OCI-LY3 (cell line): ENCODE results near the gene CHRM2.

Source experiments
- EZH2phosphoT487 ChIP-seq: fragments of 200-600 bp; shearing (Covaris generic); IDR thresholded peaks from 2 replicates; pipeline ENCODE4 v1.6.1; 2018; ENCODE audit warnings: antibody characterized with exemption, mixed run types, low read depth
- TF ChIP-seq, protein P1 (sequence below): fragments of 200-600, 300-600 bp; sonication (generic); IDR thresholded peaks from 2 replicates; pipeline ENCODE4 v1.5.1; 2014; ENCODE audit warnings: antibody characterized with exemption, low read length, low read depth

DNA sequence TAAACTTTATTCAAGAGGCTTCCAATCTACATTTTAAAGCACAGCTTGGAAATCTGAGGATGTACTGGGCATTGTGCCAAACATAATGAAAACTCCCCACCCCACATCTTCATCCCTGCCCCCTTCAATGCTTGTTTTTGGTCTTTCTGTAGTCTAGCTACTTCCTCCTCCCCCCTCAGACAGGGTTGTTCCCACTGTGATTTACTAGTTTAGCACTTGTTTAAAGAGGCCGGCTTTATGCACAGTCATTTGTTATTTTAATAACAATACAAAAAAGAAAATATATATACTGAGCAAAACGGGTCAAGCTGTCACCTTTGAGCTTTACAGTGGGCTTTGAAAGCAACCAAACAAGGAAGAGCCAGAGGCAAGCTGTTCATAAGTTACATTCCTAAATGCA, 132.6 kb downstream of the CHRM2 start:
- TF ChIP-seq, protein P1, sequence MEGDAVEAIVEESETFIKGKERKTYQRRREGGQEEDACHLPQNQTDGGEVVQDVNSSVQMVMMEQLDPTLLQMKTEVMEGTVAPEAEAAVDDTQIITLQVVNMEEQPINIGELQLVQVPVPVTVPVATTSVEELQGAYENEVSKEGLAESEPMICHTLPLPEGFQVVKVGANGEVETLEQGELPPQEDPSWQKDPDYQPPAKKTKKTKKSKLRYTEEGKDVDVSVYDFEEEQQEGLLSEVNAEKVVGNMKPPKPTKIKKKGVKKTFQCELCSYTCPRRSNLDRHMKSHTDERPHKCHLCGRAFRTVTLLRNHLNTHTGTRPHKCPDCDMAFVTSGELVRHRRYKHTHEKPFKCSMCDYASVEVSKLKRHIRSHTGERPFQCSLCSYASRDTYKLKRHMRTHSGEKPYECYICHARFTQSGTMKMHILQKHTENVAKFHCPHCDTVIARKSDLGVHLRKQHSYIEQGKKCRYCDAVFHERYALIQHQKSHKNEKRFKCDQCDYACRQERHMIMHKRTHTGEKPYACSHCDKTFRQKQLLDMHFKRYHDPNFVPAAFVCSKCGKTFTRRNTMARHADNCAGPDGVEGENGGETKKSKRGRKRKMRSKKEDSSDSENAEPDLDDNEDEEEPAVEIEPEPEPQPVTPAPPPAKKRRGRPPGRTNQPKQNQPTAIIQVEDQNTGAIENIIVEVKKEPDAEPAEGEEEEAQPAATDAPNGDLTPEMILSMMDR: no peak
- no peak for TF ChIP-seq EZH2phosphoT487
